ENCODE data around the gene XYLT1. TPM values are rescaled to one million over a fixed set of nuclear protein-coding genes. Genes with fewer than 3 reads are reported as not detected.

The XYLT1 gene
- polyA plus RNA-seq, 1 of the 3 experiments (the other 2 are of a cell fraction) = 17.6 TPM

GRCh38 chr16:17470908-17471718 lies at the start of gene XYLT1 (continued):
- TF ChIP-seq CTCF (IDR thresholded peaks at IDR 0.05) = no peak
- no peak for TF ChIP-seq MEF2A (IDR thresholded peaks at IDR 0.05; ENCODE audit: borderline replicate concordance, low read depth)
- TF ChIP-seq NRF1 (IDR thresholded peaks at IDR 0.05; ENCODE audit: low read depth, low read length) = no peak
- peak; percentile 9; the same call in 1 of the 2 replicates for TF ChIP-seq POLR2AphosphoS5 (IDR thresholded peaks at IDR 0.05; ENCODE audit: low read depth, low read length)
- peak; percentile 28; the same call in 1 of the 2 replicates for TF ChIP-seq TEAD4 (IDR thresholded peaks at IDR 0.05; ENCODE audit: borderline replicate concordance, insufficient read depth)
- peak; percentile 81; the same call in 1 of the 2 replicates for TF ChIP-seq FOSL2 (IDR thresholded peaks at IDR 0.05; ENCODE audit: borderline replicate concordance, low read depth)
- TF ChIP-seq EZH2phosphoT487 (IDR thresholded peaks at IDR 0.05; ENCODE audit: borderline replicate concordance, low read depth) = no peak
- no peak for TF ChIP-seq CHD2 (IDR thresholded peaks at IDR 0.05; ENCODE audit: low read length, partially characterized antibody)
- TF ChIP-seq TCF12 (IDR thresholded peaks at IDR 0.05) = peak; percentile 90
- no peak for TF ChIP-seq RFX5 (IDR thresholded peaks at IDR 0.05; ENCODE audit: low read length)
- TF ChIP-seq JUND (IDR thresholded peaks at IDR 0.05) = peak; percentile 74
- no peak for TF ChIP-seq USF2 (IDR thresholded peaks at IDR 0.05; ENCODE audit: borderline replicate concordance, low read depth, low read length)

- H3K27me3 ChIP-seq (ENCODE audit: insufficient read depth) = no peaks in the 10 kb centered on the region
- peaks cover 0 to 22% of the 10 kb centered on the region in 2 experiments; a peak in 2 of 4 replicates for H3K4me1 ChIP-seq (ENCODE audit: control insufficient read depth in 1 of 2, insufficient read depth in 2 of 2, low read depth in 1 of 2, low read length in 1 of 2)
- 89% methylated on average over 3 of the region's 3 CpGs for WGBS (ENCODE audit: low lambda C conversion rate)
- H3K79me2 ChIP-seq (ENCODE audit: insufficient read depth) = no peaks in the 10 kb centered on the region
- H2AFZ ChIP-seq (ENCODE audit: low read depth) = no peak overlapping the region
- no peak for DNase-seq
- POLR2A ChIA-PET = no interaction called here
- no peak for TF ChIP-seq GATA2 (CRISPR knock-in tag; IDR thresholded peaks at IDR 0.05)
- no peaks in the 10 kb centered on the region for H3K9me3 ChIP-seq
- peak overlapping the region; percentile 68 for H3K4me2 ChIP-seq
- no peak overlapping the region for H3K4me3 ChIP-seq (ENCODE audit: low read depth in 2 of 2, low read length in 1 of 2)
- CTCF ChIA-PET = interaction anchor here (2.2 kb wide), 1 partner anchor 59 kb away, joined by 4 read pairs; no protein-coding TSS in a partner anchor
- peak overlapping the region in 1 of 2 experiments; percentile 99; a peak in 2 of 4 replicates for H3K27ac ChIP-seq (ENCODE audit: low read depth in 2 of 2, low read length in 1 of 2)
- peak overlapping the region; percentile 79; the same call in 1 of the 2 replicates for H3K9ac ChIP-seq
- H3K36me3 ChIP-seq (replicated peaks in 1 of 2; ENCODE audit: control insufficient read depth in 1 of 2, insufficient read depth in 2 of 2, low read length in 1 of 2) = no peaks in the 10 kb centered on the region
- H3F3A ChIP-seq (replicated peaks; ENCODE audit: insufficient read depth) = peaks cover 57% of the 10 kb centered on the region
- no peaks in the 10 kb centered on the region for H3K9me2 ChIP-seq
- H4K20me1 ChIP-seq (ENCODE audit: insufficient read depth) = no peaks in the 10 kb centered on the region
These were observed 49.4 kb upstream of the XYLT1 start for GRCh38 chr16:17520111-17520510.

All from SK-N-SH (cell line).